Stimulated activated CD8-positive, alpha-beta memory T cell treated with anti-CD3 and anti-CD28 coated beads, Interleukin-15, amount 100 ng/mL, for 48 hours (primary cell): ENCODE data around the gene CNGA3.

Experiments
- DNase-seq, 2 donors: peaks; one replicate each; pipeline ENCODE4 v3.0.0-alpha.2; 2020; ENCODE audit warnings: low read depth in 2 of 2

Gene CNGA3

GRCh38 chr2:98441706-98442450 is 95.6 kb downstream of the CNGA3 start:
- no peak for DNase-seq

GRCh38 chr2:98442488-98442887 is 96.2 kb downstream of the CNGA3 start:
- no peak for DNase-seq

GRCh38 chr2:98444436-98445176 is 98.3 kb downstream of the CNGA3 start, which contains the start of gene INPP4A:
Gene INPP4A (plus strand): TSS chr2:98444858. CDS start chr2:98520049, 75,191 bp downstream.
- DNase-seq: peak; percentile 64 to 71

GRCh38 chr2:98445177-98445682 is 99.0 kb downstream of the CNGA3 start:
- DNase-seq: no peak

- DNase-seq: no peak
Measured at GRCh38 chr2:98445683-98446581, 99.7 kb downstream of the CNGA3 start.

GRCh38 chr2:98446850-98447249 is 100.6 kb downstream of the CNGA3 start:
- no peak for DNase-seq
